H54 (cell line): ENCODE measurements around the gene SMC1B.
"Not testable (repeated sequence)": the region's sequence is repeated elsewhere in the genome, so short reads cannot be mapped to it uniquely, and the experiment has no call there.

ENCODE experiments used
- DNase-seq: peaks from one replicate; pipeline ENCODE4 v3.0.0; 2011; ENCODE audit warnings: low spot score, mixed read lengths; ENCODE audit not compliant: insufficient read length
- FAIRE-seq: peaks from 3 replicates; lab custom pipeline; 2011; peaks lifted over from hg19 to GRCh38; lab: Jason Lieb, UNC
- POLR2A ChIP-seq: IDR thresholded peaks from 2 replicates; pipeline ENCODE4 v1.6.1; 2011; ENCODE audit warnings: low read depth, mild to moderate bottlenecking, low read length

SMC1B gene

DNA sequence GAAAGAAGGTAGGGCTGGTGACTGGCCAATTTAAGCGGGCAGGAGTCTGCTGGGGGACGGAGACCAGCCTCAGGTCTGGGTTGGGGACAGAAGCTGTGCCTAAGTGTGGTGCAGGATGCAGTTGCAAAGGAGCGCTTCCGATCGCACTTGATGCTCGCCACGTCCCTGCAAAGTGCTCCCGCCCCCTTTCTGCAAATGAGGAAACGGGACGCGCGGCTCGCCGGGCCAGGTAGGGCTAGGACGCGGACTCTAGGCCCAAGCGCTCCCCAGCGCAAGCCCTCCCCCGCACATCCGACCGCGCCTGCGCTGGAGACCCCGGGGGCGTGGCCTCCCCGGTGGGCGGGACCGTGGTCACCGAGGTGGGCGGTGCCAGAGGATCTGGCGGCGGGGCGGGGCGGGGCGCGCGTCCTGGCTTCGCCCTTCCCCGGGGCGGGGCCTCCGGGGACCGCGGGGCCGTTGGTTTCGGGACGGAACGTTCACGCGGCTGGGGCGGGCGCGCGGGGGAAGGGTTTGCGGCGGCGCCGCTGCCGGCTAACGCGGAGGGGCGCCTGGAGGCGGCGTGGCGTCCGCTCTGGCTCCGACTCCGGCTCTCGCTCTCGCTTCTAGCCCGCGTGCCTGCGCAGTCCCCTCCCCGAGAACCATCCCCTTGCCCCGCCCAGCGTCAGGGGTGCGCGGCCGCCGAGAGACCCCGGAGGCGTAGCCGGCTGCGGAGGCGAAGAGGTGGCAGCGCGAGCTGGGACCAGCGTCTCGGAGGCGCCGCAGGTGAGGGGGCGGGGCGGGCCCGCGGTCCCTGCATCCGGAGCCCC lies 103.8 kb downstream of the SMC1B start, which contains the start of gene FAM118A:
TSS of gene FAM118A (plus strand) at position 513 of the 806 bp plus-strand sequence. CDS start 12,446 bp downstream, outside the sequence.
- FAIRE-seq (no peak), DNase-seq (peak; percentile 65)
- peak; percentile 56 for TF ChIP-seq POLR2A

DNA sequence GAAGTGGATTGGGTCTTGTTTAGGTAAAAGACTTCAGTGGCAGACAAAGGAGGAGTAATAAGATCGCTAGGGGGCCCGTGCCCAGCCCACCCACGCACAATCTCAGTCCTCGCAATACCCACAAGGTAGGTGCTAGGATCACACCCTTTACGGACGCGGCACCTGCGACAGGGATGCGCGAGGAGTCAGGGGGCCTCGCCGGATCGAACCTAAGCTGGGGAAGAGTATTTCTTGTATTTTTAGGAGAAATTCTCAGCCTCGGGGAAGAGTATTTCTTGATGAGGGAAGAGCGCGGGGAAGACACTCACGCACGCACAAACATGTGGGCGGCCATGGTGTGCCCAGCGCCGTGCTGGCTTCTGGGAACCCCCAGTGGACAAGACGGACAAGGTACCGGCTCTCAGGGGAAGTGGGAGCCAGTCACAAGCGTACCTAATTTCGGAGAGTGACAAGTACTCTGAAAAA lies 104.4 kb downstream of the SMC1B start:
- TF ChIP-seq POLR2A: no peak
- no peak for FAIRE-seq
- no peak for DNase-seq

DNA sequence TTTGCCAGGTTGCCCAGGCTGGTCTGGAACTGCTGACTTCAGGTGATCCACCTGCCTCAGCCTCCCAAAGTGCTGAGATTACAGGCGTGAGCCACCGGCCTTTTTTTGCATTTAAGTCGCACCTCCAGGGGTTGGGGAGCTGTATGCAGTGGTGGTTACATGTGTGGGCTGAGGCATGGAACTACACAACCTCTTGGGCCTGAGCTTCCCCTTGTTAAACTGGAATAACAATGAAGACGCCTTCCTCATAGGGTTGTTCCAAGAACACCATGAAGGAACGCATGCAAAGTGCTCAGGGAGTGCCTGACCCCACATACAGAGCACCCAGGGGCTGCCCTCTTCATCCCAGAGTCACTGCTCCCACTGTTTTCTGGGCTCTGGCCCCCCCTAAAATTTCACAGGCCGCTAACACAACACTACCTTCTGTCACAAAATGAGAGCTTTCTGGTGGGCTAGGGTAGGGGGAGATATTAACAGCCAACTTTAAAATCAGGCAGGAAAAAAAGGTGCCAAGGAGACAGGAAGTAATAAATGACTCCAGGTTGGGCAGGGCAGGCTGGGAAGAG lies 104.9 kb downstream of the SMC1B start:
- no peak for TF ChIP-seq POLR2A
- FAIRE-seq: no peak
- DNase-seq: no peak

DNA sequence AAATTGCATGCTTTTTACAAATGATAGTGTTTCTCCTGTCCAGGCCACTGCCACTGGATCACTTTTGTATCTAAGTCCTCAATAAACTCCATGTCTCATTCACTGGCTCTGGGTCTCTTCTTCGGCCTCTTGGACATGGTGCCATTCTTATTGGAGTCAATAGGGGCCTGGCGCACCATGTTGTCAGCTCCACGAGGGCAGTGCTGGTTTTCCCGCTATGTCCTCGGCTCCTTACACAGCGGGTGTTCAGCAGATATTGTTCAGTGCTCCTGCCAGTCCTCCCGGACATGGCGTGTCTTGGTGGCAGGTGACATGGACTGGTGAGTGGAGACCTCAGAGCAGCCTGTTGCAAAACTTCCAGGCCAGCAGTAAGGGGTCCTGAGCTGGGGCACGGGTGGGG lies 107.3 kb downstream of the SMC1B start:
- no peak for DNase-seq
- FAIRE-seq: no peak
- no peak for TF ChIP-seq POLR2A

DNA sequence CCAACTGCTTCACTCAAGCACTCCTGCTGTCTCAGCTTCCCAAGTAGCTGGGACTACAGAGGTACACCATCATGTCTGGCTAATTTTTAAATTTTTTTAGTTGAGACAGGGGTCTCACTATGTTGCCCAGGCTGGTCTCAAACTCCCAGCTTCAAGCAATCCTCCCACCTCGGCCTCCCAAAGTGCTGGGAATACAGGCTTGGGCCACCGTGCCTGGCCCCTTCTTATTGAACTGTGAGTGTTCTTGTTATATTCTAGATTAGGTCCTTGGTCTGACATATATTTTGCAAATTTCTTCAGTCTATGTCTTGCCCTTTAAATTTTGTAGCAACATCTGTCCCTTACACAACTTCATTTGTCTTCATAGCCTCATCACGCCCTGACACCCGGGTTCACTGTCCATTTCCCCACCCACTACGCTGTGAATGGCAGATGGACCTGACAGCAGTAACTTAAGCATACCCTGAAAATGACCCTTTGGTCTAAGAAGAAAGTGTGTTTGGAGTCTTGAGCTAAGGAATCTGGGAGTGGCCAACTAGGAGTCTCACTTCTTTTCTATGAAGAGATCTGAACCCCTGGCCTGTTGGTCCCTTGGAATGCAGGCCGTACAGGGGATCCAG lies 107.8 kb downstream of the SMC1B start:
- FAIRE-seq: no peak
- DNase-seq: no peak

DNA sequence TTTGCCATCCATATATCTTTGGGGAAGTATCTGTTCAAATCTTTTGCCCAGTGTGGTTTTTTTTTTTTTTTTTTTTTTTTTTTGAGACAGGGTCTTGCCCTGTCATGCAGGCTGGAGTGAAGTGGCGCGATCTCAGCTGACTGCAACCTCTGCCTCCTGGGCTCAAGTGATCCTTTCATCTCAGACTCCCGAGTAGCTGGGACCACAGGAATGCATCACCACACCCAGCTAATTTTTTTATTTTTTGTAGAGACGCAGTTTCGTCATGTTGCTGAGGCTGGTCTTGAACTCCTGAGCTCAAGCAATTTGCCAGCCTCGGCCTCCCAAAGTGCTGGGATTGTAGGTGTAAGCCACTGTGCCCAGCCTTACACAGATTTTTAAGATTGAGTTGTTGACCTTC lies 108.4 kb downstream of the SMC1B start:
- TF ChIP-seq POLR2A: no peak
- DNase-seq (no peak), FAIRE-seq (no peak)

More for the DNA sequence above, 107.8 kb downstream of the SMC1B start:
- no peak for TF ChIP-seq POLR2A

DNA sequence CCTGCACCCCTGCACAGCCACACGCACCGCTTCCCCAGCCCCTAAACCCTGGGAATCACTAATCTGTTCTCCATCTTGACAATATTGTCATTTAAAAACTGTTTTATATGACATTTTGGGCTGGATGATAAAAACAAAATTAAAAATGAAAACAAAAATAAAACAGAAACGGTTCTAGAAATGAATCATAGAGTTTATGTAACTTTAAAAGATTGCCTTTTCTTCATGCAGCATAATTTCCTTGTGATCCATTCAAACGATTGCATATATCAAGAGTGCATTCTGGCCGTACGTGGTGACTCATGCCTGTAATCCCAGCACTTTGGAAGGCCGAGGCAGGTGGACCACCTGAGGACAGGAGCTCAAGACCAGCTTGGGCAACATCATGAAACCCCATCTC lies 110.2 kb downstream of the SMC1B start:
- FAIRE-seq (no peak), DNase-seq (no peak)
- TF ChIP-seq POLR2A: no peak

DNA sequence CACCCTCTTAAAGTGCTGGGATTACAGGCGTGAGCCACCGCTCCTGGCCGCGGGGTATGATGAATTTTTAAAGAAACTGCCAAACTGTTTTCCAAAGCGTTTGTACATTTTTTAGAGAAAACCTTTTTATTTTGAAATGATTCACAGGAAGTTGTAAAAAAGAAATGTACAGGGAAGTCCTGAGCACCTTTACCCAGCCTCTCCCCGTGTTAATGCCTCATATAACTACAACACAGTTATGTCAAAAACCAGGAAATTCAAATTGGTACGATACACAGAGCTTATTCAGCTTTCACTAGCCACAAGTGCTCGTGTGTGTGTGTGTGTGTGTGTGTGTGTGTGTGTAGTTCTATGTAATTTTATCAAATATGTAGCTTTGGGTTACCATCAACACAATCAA lies 110.6 kb downstream of the SMC1B start:
- no peak for TF ChIP-seq POLR2A
- FAIRE-seq: no peak
- no peak for DNase-seq

DNA sequence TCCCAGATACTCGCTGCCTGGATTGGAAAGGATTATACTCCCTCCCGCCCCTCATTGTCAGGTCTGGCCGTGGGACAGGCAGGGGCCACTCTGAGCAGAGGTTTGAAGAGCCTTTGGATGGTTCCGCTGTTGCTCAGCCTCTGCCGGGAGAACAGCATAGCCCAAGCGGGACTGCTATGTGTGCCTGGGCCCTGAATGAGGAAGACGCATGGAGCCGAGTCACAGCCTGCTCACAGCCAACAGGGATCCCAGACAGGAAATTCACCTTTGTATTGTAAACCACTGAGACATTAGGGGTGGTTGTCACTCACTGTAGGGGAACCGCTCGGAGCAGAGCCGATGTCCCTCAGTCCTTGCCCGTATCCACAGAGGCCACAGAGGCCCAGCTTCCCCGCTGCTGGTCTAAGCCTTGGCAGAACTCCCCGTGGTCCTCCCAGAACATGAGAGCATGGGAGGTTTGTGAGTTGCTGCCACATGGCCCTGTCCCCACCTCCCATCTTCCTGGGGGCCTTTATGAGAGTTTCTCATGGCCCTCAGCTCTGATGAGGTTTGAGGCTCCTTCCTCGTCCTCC lies 114.4 kb downstream of the SMC1B start:
- no peak for TF ChIP-seq POLR2A
- DNase-seq (no peak), FAIRE-seq (no peak)

DNA sequence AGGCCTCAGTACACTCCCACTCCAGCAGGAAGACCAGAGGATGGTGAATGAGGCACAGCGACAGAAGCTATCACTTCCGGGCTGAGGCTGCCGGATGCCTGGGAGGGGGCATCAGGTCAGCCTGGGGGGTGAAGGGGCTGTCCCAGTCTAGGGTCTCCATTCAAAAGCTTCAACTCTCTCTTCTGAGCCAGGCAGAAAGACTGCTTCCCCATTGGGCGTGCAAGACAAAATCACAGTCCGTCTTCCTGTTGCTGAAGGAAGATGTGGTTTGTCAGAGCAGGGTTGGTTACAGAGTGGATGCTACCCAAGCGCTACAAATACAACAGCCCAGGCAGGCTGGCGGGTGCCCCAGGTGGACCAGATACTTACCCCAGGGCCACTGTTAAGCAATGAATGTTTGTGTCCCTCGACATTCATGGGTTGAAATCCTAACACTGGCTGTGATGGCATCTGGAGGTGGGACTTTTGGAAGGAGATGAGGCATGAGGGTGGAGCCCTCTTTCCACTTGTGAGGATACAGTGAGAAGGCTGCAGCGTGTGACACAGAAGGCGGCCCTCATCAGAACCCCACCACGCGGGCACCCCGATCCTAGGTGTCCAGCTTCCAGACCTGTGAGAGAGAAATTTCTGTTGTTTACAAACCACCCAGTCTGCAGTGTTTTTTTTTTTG lies 116.6 kb downstream of the SMC1B start:
- DNase-seq: no peak
- no peak for TF ChIP-seq POLR2A
- FAIRE-seq: no peak

DNA sequence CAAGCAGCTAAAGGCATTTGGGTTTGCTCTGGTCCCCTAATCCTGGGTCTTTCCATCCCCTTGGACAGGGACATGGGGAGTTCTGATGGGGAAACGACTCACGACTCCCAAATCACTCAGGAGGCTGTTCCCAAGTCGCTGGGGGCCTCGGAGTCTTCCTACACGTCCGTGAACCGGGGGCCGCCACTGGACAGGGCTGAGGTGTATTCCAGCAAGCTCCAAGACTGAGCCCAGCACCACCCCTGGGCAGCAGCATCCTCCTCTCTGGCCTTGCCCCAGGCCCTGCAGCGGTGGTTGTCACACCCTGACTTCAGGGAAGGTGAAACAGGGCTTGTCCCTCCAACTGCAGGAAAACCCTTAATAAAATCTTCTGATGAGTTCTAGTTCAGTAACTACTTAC lies 117.9 kb downstream of the SMC1B start:
- no peak for TF ChIP-seq POLR2A
- DNase-seq (no peak), FAIRE-seq (no peak)

DNA sequence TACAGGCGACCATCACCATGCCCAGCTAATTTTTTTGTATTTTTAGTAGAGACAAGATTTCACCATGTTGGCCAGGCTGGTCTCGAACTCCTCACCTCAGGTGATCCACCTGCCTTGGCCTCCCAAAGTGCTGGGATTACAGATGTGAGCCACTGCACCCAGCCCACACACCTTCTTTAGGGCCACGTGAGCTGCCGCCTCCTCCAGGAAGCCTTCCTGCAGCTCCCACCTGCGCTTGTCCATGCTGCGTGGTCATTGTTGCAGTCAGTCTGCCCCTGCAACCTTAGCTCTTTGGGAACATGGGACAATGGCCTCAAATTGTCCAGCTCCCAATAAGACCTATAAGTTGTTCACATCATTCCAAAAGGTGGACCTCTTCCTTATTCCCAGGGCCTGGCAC lies 118.4 kb downstream of the SMC1B start:
- not testable (repeated sequence) for DNase-seq, FAIRE-seq
